Liver (tissue), 3 donors: ENCODE data around the gene LCMT1.

Experiments used
- CTCF ChIP-seq: fragments of 150-350 bp; IDR thresholded peaks from 2 replicates; pipeline ENCODE4 v1.5.1; 2017; ENCODE audit warnings: improper control_type of control experiment, low read depth, low read length; ENCODE audit not compliant: missing input control
- EGR1 ChIP-seq, 2 donors: IDR thresholded peaks; 2 replicates each; pipeline ENCODE4 v1.6.1; 2016 to 2018; ENCODE audit warnings: antibody characterized with exemption in 2 of 2, low read depth in 2 of 2
- FOXA1 ChIP-seq: IDR thresholded peaks from 2 replicates; pipeline ENCODE4 v1.6.1; 2016; ENCODE audit warnings: antibody characterized with exemption
- MAX ChIP-seq: IDR thresholded peaks from 2 replicates; pipeline ENCODE4 v1.6.1; 2016; ENCODE audit warnings: antibody characterized with exemption
- REST ChIP-seq: IDR thresholded peaks from 2 replicates; pipeline ENCODE4 v1.6.1; 2016; ENCODE audit warnings: antibody characterized with exemption, mild to moderate bottlenecking
- donor health status: healthy.
- donor health status: healthy.

- TF ChIP-seq CTCF (no peak), REST (no peak), FOXA1 (no peak), EGR1 (IDR thresholded peaks at IDR 0.05; ENCODE audit: low read depth in 2 of 2) (no peak), MAX (no peak)
Observed at GRCh38 chr16:25107466-25107792, 4.1 kb upstream of the LCMT1 start.
